CD4-positive, alpha-beta T cell (primary cell): ENCODE data around the gene SLC9A8. TPM values are rescaled to one million over a fixed set of nuclear protein-coding genes. Genes with fewer than 3 reads are reported as not detected.
A peak's percentile ranks its signal among the peaks of the same experiment; 100 is the strongest.

Experiments
- ATAC-seq: fragments of 200-7000 bp; cut with Tn5 transposase; one replicate; pipeline ENCODE4 v1.10.0; 2022; ENCODE audit warnings: mild to moderate bottlenecking; ENCODE audit not compliant: poor library complexity
- CTCF ChIA-PET: fragments of 350-600 bp; sonication (Branson Sonifier 250); formaldehyde crosslinking; loops from one replicate; lab custom pipeline; 2021; ENCODE audit warnings: antibody characterized with exemption, inconsistent platforms; lab: Charles Lee
- POLR2A ChIA-PET: fragments of 350-600 bp; sonication (Branson Sonifier 250); formaldehyde crosslinking; loops from one replicate; lab custom pipeline; 2021; ENCODE audit warnings: antibody characterized with exemption, inconsistent platforms; lab: Charles Lee
- DNase-seq, 14 experiments: peaks; one replicate each; pipeline ENCODE4 v3.0.0-alpha.2; 2013 to 2020; ENCODE audit warnings: mixed read lengths in 2 of 14
- H3K27ac ChIP-seq, 2 donors: one replicate each; pipeline versions ENCODE4 v1.5.1 to v1.7.0; 2013; ENCODE audit warnings: low read length in 2 of 2, low read depth in 1 of 2, mild to moderate bottlenecking in 1 of 2
- H3K27me3 ChIP-seq, 2 experiments: 1 replicate in 1 of 2; 2 replicates in 1 of 2; pipeline versions ENCODE4 v1.6.1 to v1.7.0; 2013; ENCODE audit warnings: low read length in 2 of 2, control low read depth in 1 of 2, mild to moderate bottlenecking in 1 of 2, moderate library complexity in 1 of 2; ENCODE audit not compliant: insufficient read depth in 2 of 2, control insufficient read depth in 1 of 2
- H3K36me3 ChIP-seq: one replicate; pipeline ENCODE4 v1.6.1; 2013; ENCODE audit warnings: low read length, control low read depth; ENCODE audit not compliant: insufficient read depth
- H3K4me1 ChIP-seq: one replicate; pipeline ENCODE4 v1.6.1; 2013; ENCODE audit warnings: low read length, control low read depth; ENCODE audit not compliant: insufficient read depth
- H3K4me3 ChIP-seq: one replicate; pipeline ENCODE4 v1.5.1; 2013; ENCODE audit warnings: mild to moderate bottlenecking, low read length, moderate library complexity
- H3K9me3 ChIP-seq, 2 experiments: 1 replicate in 1 of 2; 2 replicates in 1 of 2; pipeline versions ENCODE4 v1.6.1 to v1.7.0; 2013; ENCODE audit warnings: low read length in 2 of 2, mild to moderate bottlenecking in 2 of 2, control low read depth in 1 of 2, moderate library complexity in 1 of 2; ENCODE audit not compliant: control insufficient read depth in 1 of 2, insufficient read depth in 1 of 2
- H3K27ac Mint-ChIP-seq: one replicate; pipeline ENCODE4 v1.8.0; 2020; ENCODE audit warnings: mixed read lengths
- H3K27me3 Mint-ChIP-seq: one replicate; pipeline ENCODE4 v1.8.0; 2021; ENCODE audit warnings: mixed read lengths
- H3K36me3 Mint-ChIP-seq: one replicate; pipeline ENCODE4 v1.8.0; 2021; ENCODE audit warnings: low read depth, mixed read lengths
- H3K4me1 Mint-ChIP-seq: one replicate; pipeline ENCODE4 v1.8.0; 2021; ENCODE audit warnings: low read depth, mixed read lengths
- H3K4me3 Mint-ChIP-seq: one replicate; pipeline ENCODE4 v1.8.0; 2020; ENCODE audit warnings: mild to moderate bottlenecking, mixed read lengths
- H3K9me3 Mint-ChIP-seq: one replicate; pipeline ENCODE4 v1.8.0; 2020; ENCODE audit warnings: mixed read lengths
- CTCF ChIP-seq: fragments of 200-600 bp; IDR thresholded peaks from one replicate; pipeline ENCODE4 v1.8.0; 2022; ENCODE audit warnings: antibody characterized with exemption, mild to moderate bottlenecking
- intact Hi-C, 2 experiments: fragments of 100-400 bp; cut with DNase I in 1 of 2; cut with micrococcal nuclease in 1 of 2; formaldehyde crosslinking; loops; one replicate each; pipeline versions ENCODE4 v1.15.1 to v1.9.0; 2023 to 2025; cut with DNase I, micrococcal nuclease
- total RNA-seq, 174 experiments: library from RNA in 2 of 174; stranded (reverse) in 2 of 174; gene quantifications; one replicate each; pipeline ENCODE4 v1.2.3 and lab custom pipeline; 2021 to 2026

Gene SLC9A8
- total RNA-seq, 2 experiments from 2014 or later, result 29.5 to 30.2 TPM

- no peak for TF ChIP-seq CTCF
- H3K27ac Mint-ChIP-seq, result peak overlapping the region; percentile 42
- Histone ChIP-seq H3K9me3 (no peaks in the 10 kb centered on the region), H3K4me3 (no peak overlapping the region), H3K4me1 (no peaks in the 10 kb centered on the region), H3K27me3 (no peaks in the 10 kb centered on the region), H3K36me3 (peaks cover 61% of the 10 kb centered on the region), H3K27ac (no peak overlapping the region)
- POLR2A ChIA-PET, result no interaction called here
- peaks cover 83% of the 10 kb centered on the region for H3K36me3 Mint-ChIP-seq
- intact Hi-C loops, result no loop called here
- CTCF ChIA-PET, result interaction anchor here (0.6 to 0.8 kb wide), 2 partner anchors 24 to 33 kb away, joined by 3 read pairs; no protein-coding TSS in a partner anchor
- ATAC-seq (no peak), DNase-seq (no peak)
- H3K4me3 Mint-ChIP-seq, result no peak overlapping the region
- H3K27me3 Mint-ChIP-seq, result no peaks in the 10 kb centered on the region
- H3K4me1 Mint-ChIP-seq, result no peaks in the 10 kb centered on the region
- H3K9me3 Mint-ChIP-seq, result no peaks in the 10 kb centered on the region
Observed at GRCh38 chr20:49880724-49881445, 68.3 kb downstream of the SLC9A8 start.

DNA sequence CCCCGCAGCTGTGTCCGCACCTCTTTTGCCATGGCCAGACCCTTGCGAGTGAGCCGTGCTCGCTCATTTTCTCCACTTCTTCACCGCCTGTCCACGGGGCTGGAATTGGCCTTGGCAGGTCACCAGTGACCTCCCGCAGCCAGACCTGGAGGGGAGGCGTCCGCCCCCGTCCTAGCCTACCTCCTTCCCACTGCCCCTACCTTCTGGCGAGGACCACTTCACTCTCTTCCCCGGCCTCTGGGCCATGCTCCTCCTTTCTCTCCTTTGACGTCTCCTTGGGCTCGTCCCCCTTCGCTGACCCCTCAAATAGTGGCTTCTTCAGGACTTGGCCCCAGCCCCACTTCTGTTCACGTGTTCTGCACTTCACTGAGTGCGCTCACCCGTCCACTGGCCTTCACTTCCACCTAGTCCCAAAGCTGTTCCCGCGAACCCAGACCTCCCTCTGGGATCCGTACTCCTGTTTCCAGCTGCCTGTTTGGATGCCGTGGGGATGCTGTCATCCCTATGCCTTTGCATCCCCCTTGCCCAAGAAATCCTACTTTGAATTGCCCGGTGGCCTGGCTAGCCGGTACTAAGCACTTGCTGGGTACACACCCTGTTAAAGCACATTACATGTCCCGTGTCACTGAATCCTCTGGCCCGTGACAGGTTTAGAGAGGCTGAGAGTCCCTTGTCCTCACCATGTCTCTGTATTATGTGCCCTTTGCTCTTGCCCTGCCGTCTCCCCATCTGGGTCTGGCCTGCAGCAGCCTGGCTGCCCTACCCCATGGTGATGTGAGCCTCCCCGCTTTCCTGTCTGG is 69.7 kb downstream of the SLC9A8 start:
- Mint-ChIP-seq H3K36me3 (peaks cover 87% of the 10 kb centered on the region), H3K9me3 (no peaks in the 10 kb centered on the region), H3K4me1 (no peaks in the 10 kb centered on the region), H3K27me3 (no peaks in the 10 kb centered on the region), H3K4me3 (no peak overlapping the region), H3K27ac (no peak overlapping the region)
- Histone ChIP-seq H3K27me3 (no peaks in the 10 kb centered on the region), H3K9me3 (no peaks in the 10 kb centered on the region), H3K4me3 (no peak overlapping the region), H3K27ac (no peak overlapping the region), H3K4me1 (no peaks in the 10 kb centered on the region), H3K36me3 (peaks cover 66% of the 10 kb centered on the region)
- ATAC-seq (no peak), DNase-seq (peak in 1 of 14 experiments; percentile 22)
- ChIA-PET POLR2A (no interaction called here), CTCF (no interaction called here)
- TF ChIP-seq CTCF, result no peak
- intact Hi-C loops, result no loop called here

GRCh38 chr20:49883246-49883802 is 70.7 kb downstream of the SLC9A8 start:
- Histone ChIP-seq H3K27ac (no peak overlapping the region), H3K4me1 (no peaks in the 10 kb centered on the region), H3K36me3 (peaks cover 71% of the 10 kb centered on the region), H3K4me3 (no peak overlapping the region), H3K27me3 (no peaks in the 10 kb centered on the region), H3K9me3 (no peaks in the 10 kb centered on the region)
- H3K4me1 Mint-ChIP-seq, result no peaks in the 10 kb centered on the region
- intact Hi-C loops, result no loop called here
- DNase-seq (peak in 1 of 14 experiments; percentile 16), ATAC-seq (no peak)
- ChIA-PET POLR2A (no interaction called here), CTCF (interaction anchor here (0.7 kb wide), 1 partner anchor 1629 kb away, joined by 3 read pairs; no protein-coding TSS in a partner anchor)
- no peak overlapping the region for H3K4me3 Mint-ChIP-seq
- H3K27me3 Mint-ChIP-seq, result no peaks in the 10 kb centered on the region
- H3K9me3 Mint-ChIP-seq, result no peaks in the 10 kb centered on the region
- TF ChIP-seq CTCF, result no peak
- H3K27ac Mint-ChIP-seq, result no peak overlapping the region
- H3K36me3 Mint-ChIP-seq, result peaks cover 82% of the 10 kb centered on the region
